ENCODE data around the gene CCNJ.

The CCNJ gene

GRCh38 chr10:96061232-96061631, 17.8 kb downstream of the CCNJ start:
- no peak for DNase-seq

GRCh38 chr10:96072674-96073073, 29.3 kb downstream of the CCNJ start:
- DNase-seq = no peak

- DNase-seq = no peak
These were observed 30.3 kb downstream of the CCNJ start for GRCh38 chr10:96073722-96074121.

DNA sequence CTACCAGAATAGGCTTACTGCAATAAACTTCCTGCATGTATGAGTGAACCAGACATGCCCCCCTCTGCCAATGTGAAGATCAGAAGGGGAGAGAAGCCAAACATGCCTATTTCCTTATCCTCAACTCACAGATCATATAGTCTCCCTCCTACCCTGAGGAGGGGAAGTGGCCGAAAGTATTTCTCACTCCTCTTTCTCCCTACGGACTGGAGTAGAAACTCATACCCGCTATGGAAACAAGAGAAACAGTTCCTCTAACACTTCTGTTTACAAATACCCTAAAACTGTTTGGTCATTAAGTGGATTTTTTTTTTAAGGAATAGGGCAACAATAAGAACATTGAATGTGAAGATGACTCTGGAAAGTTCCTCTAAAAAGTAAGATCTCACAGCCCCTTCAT, 31.4 kb downstream of the CCNJ start:
- no peak for DNase-seq

GRCh38 chr10:96075977-96076376, 32.6 kb downstream of the CCNJ start:
- no peak for DNase-seq

- DNase-seq = no peak
These were observed 33.8 kb downstream of the CCNJ start for GRCh38 chr10:96077156-96077555.

GRCh38 chr10:96082153-96082552, 38.8 kb downstream of the CCNJ start:
- peak; percentile 49 for DNase-seq

DNA sequence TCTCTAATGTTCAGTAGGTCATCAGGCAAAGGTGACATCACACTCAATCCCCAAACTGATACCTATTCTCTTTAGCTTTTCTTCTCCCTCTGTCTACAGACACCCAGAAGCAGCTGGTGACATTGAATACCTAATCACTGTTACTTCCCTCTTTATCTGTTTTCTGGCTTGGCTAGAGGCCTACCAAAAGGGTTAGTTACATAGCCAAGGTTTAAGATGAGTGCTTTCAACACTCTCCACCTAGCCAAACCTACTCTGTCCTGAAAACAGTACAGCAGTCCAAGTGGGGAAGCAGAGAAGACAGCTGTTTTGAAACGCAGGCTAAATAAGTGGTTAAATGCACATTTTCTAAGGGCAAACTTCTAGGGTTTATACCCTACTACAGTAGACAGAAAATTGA, 39.4 kb downstream of the CCNJ start:
- DNase-seq = peak; percentile 49

DNA sequence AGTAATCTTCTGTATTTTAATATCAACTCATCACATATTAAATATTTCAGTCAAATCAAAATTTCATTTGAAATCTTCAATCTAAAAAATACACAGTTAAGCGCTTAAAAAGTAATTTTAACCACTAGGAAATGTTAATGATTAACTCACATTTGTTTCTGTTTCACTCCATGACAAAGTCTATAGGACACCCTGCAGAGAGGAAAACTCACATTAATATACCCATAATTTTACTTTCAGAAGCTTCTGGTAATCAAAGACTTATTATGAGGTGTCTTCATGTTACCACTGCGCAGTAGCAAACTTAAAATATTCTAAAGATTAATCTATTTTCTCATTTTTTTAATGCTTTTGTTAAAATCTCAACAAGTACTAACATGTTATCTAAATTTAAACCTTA, 45.7 kb downstream of the CCNJ start:
- DNase-seq = no peak

DNA sequence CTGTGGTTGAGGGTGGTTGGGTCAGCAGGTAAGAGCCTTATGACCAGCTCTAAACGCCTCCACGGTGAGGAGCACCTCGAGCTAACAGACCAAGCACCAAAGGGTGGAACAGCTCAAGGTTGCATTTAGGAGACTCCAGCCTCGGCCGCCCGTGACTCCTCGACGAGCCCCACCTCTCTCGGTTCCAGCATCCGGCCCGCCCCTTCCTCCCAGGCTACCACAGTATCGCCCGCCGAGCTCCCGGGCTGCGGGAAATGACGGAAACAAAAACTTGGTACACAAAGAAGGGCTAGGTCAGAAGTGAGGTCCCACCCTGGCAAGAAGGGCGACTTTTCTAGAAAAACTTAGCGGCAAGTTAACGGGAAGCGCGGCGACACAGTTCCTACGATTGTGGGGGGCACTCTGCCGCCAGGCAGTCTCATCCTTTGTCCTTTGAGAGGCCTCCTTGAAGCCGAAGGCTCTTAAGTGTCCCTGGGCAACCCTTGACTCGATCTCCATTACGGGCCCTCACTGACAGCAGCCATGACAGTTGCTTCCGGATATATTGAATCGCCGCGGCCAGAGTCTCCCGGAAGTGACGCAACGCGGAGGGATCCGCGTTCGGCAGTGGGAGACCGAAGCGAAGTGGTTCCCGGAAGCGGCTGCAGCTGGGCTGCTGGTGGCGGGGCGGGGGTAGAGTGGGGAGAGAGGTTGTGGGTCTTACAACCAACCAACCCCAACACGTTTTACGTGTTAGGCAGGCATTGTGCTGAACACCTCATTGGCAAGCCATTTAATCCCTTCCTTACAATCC, 46.5 kb downstream of the CCNJ start:
- DNase-seq = peak; percentile 51

- no peak for DNase-seq
These were observed 47.0 kb downstream of the CCNJ start for GRCh38 chr10:96090463-96090800.

- no peak for DNase-seq
These were observed 49.8 kb downstream of the CCNJ start for GRCh38 chr10:96092999-96093767.

DNA sequence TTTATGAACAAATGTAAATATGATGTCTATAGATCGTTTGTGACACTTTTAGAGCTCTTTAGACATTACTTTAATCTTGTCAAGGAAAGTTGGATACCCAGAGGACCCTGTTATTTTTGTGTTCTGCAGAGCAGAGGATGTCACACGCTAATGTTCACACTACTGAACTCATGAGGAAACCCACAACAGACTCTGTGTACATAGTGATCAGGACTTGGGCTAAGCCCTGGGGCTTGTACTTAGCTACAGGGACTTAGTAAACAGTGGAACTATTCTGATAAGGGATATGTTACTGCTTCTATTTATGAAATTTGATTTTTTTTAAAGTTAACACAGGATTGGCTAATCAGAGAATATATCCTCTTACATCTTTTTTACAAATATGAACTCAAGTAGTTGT, 50.6 kb downstream of the CCNJ start:
- DNase-seq = no peak

DNA sequence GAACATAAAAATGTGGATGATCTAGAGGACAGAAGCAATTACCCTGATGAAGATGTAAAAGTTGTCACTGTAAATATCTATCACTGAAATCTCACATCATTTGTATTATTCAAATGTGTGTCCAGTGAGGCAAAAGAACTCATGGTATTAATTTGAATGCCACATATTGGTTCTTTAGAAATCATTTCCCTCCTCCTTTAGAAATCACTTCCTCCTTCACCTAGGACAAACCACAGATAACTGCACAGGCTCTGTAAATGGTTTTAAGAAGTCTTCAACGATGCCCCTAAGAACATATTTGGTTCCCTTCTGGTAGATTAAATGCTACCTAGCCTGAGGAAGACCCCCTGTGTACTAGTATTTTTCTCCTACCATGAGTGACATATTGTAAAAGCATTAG, 53.6 kb downstream of the CCNJ start:
- DNase-seq = no peak

GRCh38 chr10:96097865-96098264, 54.5 kb downstream of the CCNJ start:
- DNase-seq = no peak

DNA sequence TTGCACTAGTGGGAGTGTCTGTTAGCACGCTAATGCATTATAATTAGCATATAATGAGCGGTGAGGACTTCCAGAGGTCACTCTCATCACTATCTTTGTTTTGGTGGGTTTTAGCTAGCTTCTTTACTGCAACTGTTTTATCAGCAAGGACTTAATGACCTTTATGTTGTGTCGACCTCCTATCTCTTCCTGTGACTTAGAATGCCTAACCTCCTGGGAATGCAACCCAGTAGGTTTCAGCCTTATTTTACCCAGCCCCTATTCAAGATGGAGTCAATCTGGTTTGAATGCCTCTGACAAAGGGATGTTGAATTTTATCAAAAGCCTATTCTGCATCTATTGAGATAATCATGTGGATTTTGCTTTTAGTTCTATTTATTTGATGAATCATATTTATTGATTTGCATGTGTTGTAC, 64.2 kb downstream of the CCNJ start:
- DNase-seq = no peak
